Measurements from ENCODE around the gene ZNF775. TPM values are rescaled to one million over a fixed set of nuclear protein-coding genes. Genes with fewer than 3 reads are reported as not detected.
"Not testable (repeated sequence)": the region's sequence is repeated elsewhere in the genome, so short reads cannot be mapped to it uniquely, and the experiment has no call there.

ZNF775 gene
- total RNA-seq, 1 donor from 2014 or later, result 3.0 TPM

- peak overlapping the region; percentile 94 for H3K27ac ChIP-seq
- peak overlapping the region; percentile 99 for H3K27ac Mint-ChIP-seq
- H3K4me1 Mint-ChIP-seq, result peaks cover 86% of the 10 kb centered on the region
- H3K9me3 Mint-ChIP-seq, result no peaks in the 10 kb centered on the region
- H3K4me2 ChIP-seq, result peak overlapping the region; percentile 89
- peaks cover 56% of the 10 kb centered on the region for H3F3A ChIP-seq (ENCODE audit: low read depth)
- peaks cover 75% of the 10 kb centered on the region for H3K4me1 ChIP-seq
- peaks cover 92% of the 10 kb centered on the region for H3K79me2 ChIP-seq (ENCODE audit: low read depth)
- no peaks in the 10 kb centered on the region for H3K27me3 ChIP-seq
- peak; percentile 98 for DNase-seq (ENCODE audit: low spot score)
- H3K27me3 Mint-ChIP-seq (ENCODE audit: insufficient read depth, low read depth), result peaks cover 12% of the 10 kb centered on the region
- H3K9me3 ChIP-seq (ENCODE audit: low read depth), result no peaks in the 10 kb centered on the region
- H2AFZ ChIP-seq (replicated peaks), result no peak overlapping the region
- peaks cover 45% of the 10 kb centered on the region for H4K20me1 ChIP-seq (ENCODE audit: low read depth)
- H3K4me3 Mint-ChIP-seq, result peak overlapping the region; percentile 79
- TF ChIP-seq EZH2 (IDR thresholded peaks at IDR 0.05) (peak; percentile 24), CTCF (IDR thresholded peaks at IDR 0.05) (no peak)
- H3K36me3 ChIP-seq, result no peaks in the 10 kb centered on the region
- peak overlapping the region; percentile 47 for H3K4me3 ChIP-seq
- H3K36me3 Mint-ChIP-seq, result peaks cover 10% of the 10 kb centered on the region
- H3K9ac ChIP-seq, result no peak overlapping the region
These were observed 4.7 kb downstream of the ZNF775 start for GRCh38 chr7:150383710-150384397.

- Histone ChIP-seq H3K9ac (no peak overlapping the region), H4K20me1 (ENCODE audit: low read depth) (peaks cover 45% of the 10 kb centered on the region)
- H3K4me1 Mint-ChIP-seq, result peaks cover 86% of the 10 kb centered on the region
These were observed 5.5 kb downstream of the ZNF775 start for GRCh38 chr7:150384406-150385301.

GRCh38 chr7:150385302-150385723, 6.2 kb downstream of the ZNF775 start:
- H3K27ac ChIP-seq, result peak overlapping the region; percentile 94

More at GRCh38 chr7:150384406-150385301, 5.5 kb downstream of the ZNF775 start:
- peaks cover 12% of the 10 kb centered on the region for H3K36me3 Mint-ChIP-seq
- H3K9me3 Mint-ChIP-seq, result no peaks in the 10 kb centered on the region
- peak overlapping the region; percentile 47 for H3K4me3 ChIP-seq
- peaks cover 75% of the 10 kb centered on the region for H3K4me1 ChIP-seq
- peak overlapping the region; percentile 94 for H3K27ac ChIP-seq
- H3K27me3 ChIP-seq, result no peaks in the 10 kb centered on the region
- no peaks in the 10 kb centered on the region for H3K36me3 ChIP-seq
- TF ChIP-seq EZH2 (IDR thresholded peaks at IDR 0.05), result no peak
- TF ChIP-seq EZH2phosphoT487 (IDR thresholded peaks at IDR 0.05), result no peak
- TF ChIP-seq CTCF (IDR thresholded peaks at IDR 0.05), result no peak
- H3K9me3 ChIP-seq (ENCODE audit: low read depth), result no peaks in the 10 kb centered on the region
- DNase-seq (ENCODE audit: low spot score), result peak; percentile 41
- H3K79me2 ChIP-seq (ENCODE audit: low read depth), result peaks cover 96% of the 10 kb centered on the region
- H3F3A ChIP-seq (ENCODE audit: low read depth), result peaks cover 50% of the 10 kb centered on the region
- peak overlapping the region; percentile 99 for H3K27ac Mint-ChIP-seq
- peaks cover 11% of the 10 kb centered on the region for H3K27me3 Mint-ChIP-seq (ENCODE audit: insufficient read depth, low read depth)
- H3K4me2 ChIP-seq, result peak overlapping the region; percentile 89
- H3K4me3 Mint-ChIP-seq, result peak overlapping the region; percentile 79
- H2AFZ ChIP-seq (replicated peaks), result no peak overlapping the region

GRCh38 chr7:150385884-150386283, 6.8 kb downstream of the ZNF775 start:
- H3K9me3 ChIP-seq (ENCODE audit: low read depth); H3K4me3 ChIP-seq; H2AFZ ChIP-seq (replicated peaks); H3K36me3 ChIP-seq; H3K27me3 Mint-ChIP-seq (ENCODE audit: insufficient read depth, low read depth); H3K9ac ChIP-seq; DNase-seq (ENCODE audit: low spot score); H3K9me3 Mint-ChIP-seq; H3K27me3 ChIP-seq: not testable (repeated sequence)
- H3F3A ChIP-seq (ENCODE audit: low read depth), result peaks cover 43% of the 10 kb centered on the region
- peaks cover 95% of the 10 kb centered on the region for H3K79me2 ChIP-seq (ENCODE audit: low read depth)
- Mint-ChIP-seq H3K36me3 (peaks cover 15% of the 10 kb centered on the region), H3K4me1 (peaks cover 75% of the 10 kb centered on the region), H3K4me3 (peak overlapping the region; percentile 30), H3K27ac (peak overlapping the region; percentile 81)
- peaks cover 39% of the 10 kb centered on the region for H4K20me1 ChIP-seq (ENCODE audit: low read depth)
- H3K27ac ChIP-seq, result peak overlapping the region; percentile 94
- H3K4me1 ChIP-seq, result peaks cover 66% of the 10 kb centered on the region
- H3K4me2 ChIP-seq, result peak overlapping the region; percentile 89

More at GRCh38 chr7:150385302-150385723, 6.2 kb downstream of the ZNF775 start:
- Histone ChIP-seq H3K27me3 (no peaks in the 10 kb centered on the region), H3K4me2 (peak overlapping the region; percentile 89), H4K20me1 (ENCODE audit: low read depth) (peaks cover 41% of the 10 kb centered on the region), H3K79me2 (ENCODE audit: low read depth) (peaks cover 95% of the 10 kb centered on the region), H3K9ac (no peak overlapping the region), H3K36me3 (peaks cover 1% of the 10 kb centered on the region), H3K9me3 (ENCODE audit: low read depth) (no peaks in the 10 kb centered on the region), H2AFZ (replicated peaks) (no peak overlapping the region), H3K4me1 (peaks cover 71% of the 10 kb centered on the region), H3K4me3 (no peak overlapping the region), H3F3A (ENCODE audit: low read depth) (peaks cover 43% of the 10 kb centered on the region)
- peaks cover 79% of the 10 kb centered on the region for H3K4me1 Mint-ChIP-seq
- peaks cover 13% of the 10 kb centered on the region for H3K36me3 Mint-ChIP-seq
- H3K27ac Mint-ChIP-seq, result peak overlapping the region; percentile 95
- peak; percentile 33 for DNase-seq (ENCODE audit: low spot score)
- no peaks in the 10 kb centered on the region for H3K9me3 Mint-ChIP-seq
- H3K27me3 Mint-ChIP-seq (ENCODE audit: insufficient read depth, low read depth), result peaks cover 5% of the 10 kb centered on the region
- TF ChIP-seq EZH2 (IDR thresholded peaks at IDR 0.05) (no peak), CTCF (IDR thresholded peaks at IDR 0.05) (no peak), EZH2phosphoT487 (IDR thresholded peaks at IDR 0.05) (no peak)
- H3K4me3 Mint-ChIP-seq, result peak overlapping the region; percentile 74
